Progenitor cell of endocrine pancreas (in vitro differentiated cells): Measurements from ENCODE around the gene DCAF17. TPM values are rescaled to one million over a fixed set of nuclear protein-coding genes. Genes with fewer than 3 reads are reported as not detected.
"Not testable (repeated sequence)": the region's sequence is repeated elsewhere in the genome, so short reads cannot be mapped to it uniquely, and the experiment has no call there.

Experiments used
- DNase-seq: peaks from one replicate; pipeline ENCODE4 v3.0.0; 2021; ENCODE audit warnings: low spot score; ENCODE audit not compliant: unreplicated experiment
- H3K27ac Mint-ChIP-seq: 2 replicates; pipeline ENCODE4 v1.8.0; 2021; ENCODE audit warnings: mild to moderate bottlenecking, moderate library complexity, mixed read lengths
- H3K27me3 Mint-ChIP-seq: 2 replicates; pipeline ENCODE4 v1.8.0; 2021; ENCODE audit warnings: mixed read lengths
- H3K36me3 Mint-ChIP-seq: 2 replicates; pipeline ENCODE4 v1.8.0; 2022; ENCODE audit warnings: mixed read lengths; ENCODE audit not compliant: insufficient read depth
- H3K4me1 Mint-ChIP-seq: 2 replicates; pipeline ENCODE4 v1.8.0; 2021; ENCODE audit warnings: low read depth, mixed read lengths
- H3K4me3 Mint-ChIP-seq: 2 replicates; pipeline ENCODE4 v1.8.0; 2021; ENCODE audit warnings: low read depth, mild to moderate bottlenecking, moderate library complexity, mixed read lengths
- H3K9me3 Mint-ChIP-seq: 2 replicates; pipeline ENCODE4 v1.8.0; 2021; ENCODE audit warnings: low read depth, mixed read lengths
- CTCF ChIP-seq: fragments of 200-600 bp; sonication (generic); IDR thresholded peaks from one replicate; pipeline ENCODE4 v1.5.0; 2021; ENCODE audit warnings: antibody characterized with exemption, mild to moderate bottlenecking; ENCODE audit not compliant: unreplicated experiment
- total RNA-seq: library from RNA; stranded (reverse); gene quantifications from 2 replicates; pipeline ENCODE4 v1.2.1, GENCODE V29; 2021

The DCAF17 gene
- total RNA-seq, 1 donor from 2014 or later: 25.8 TPM

GRCh38 chr2:171487201-171487600 is 53.2 kb downstream of the DCAF17 start:
- Mint-ChIP-seq H3K4me1 (no peaks in the 10 kb centered on the region), H3K4me3 (no peak overlapping the region), H3K36me3 (peaks cover 3% of the 10 kb centered on the region), H3K27ac (no peak overlapping the region), H3K27me3 (no peaks in the 10 kb centered on the region), H3K9me3 (no peaks in the 10 kb centered on the region)
- no peak for DNase-seq
- no peak for TF ChIP-seq CTCF

GRCh38 chr2:171487803-171488259 is 53.8 kb downstream of the DCAF17 start:
- H3K4me1 Mint-ChIP-seq: no peaks in the 10 kb centered on the region
- no peak for DNase-seq
- H3K36me3 Mint-ChIP-seq: peaks cover 3% of the 10 kb centered on the region
- H3K27ac Mint-ChIP-seq: no peak overlapping the region
- H3K27me3 Mint-ChIP-seq: no peaks in the 10 kb centered on the region
- TF ChIP-seq CTCF: no peak
- no peak overlapping the region for H3K4me3 Mint-ChIP-seq
- H3K9me3 Mint-ChIP-seq: no peaks in the 10 kb centered on the region

- no peak overlapping the region for H3K27ac Mint-ChIP-seq
- H3K27me3 Mint-ChIP-seq: no peaks in the 10 kb centered on the region
- H3K9me3 Mint-ChIP-seq: no peaks in the 10 kb centered on the region
- no peak for TF ChIP-seq CTCF
- H3K4me3 Mint-ChIP-seq: no peak overlapping the region
- DNase-seq: no peak
- peaks cover 3% of the 10 kb centered on the region for H3K36me3 Mint-ChIP-seq
- no peaks in the 10 kb centered on the region for H3K4me1 Mint-ChIP-seq
Measured at GRCh38 chr2:171490577-171490976, 56.6 kb downstream of the DCAF17 start.

GRCh38 chr2:171491292-171491691 is 57.3 kb downstream of the DCAF17 start:
- no peak overlapping the region for H3K27ac Mint-ChIP-seq
- TF ChIP-seq CTCF: no peak
- peaks cover under 1% of the 10 kb centered on the region for H3K9me3 Mint-ChIP-seq
- H3K36me3 Mint-ChIP-seq: peaks cover 3% of the 10 kb centered on the region
- H3K4me1 Mint-ChIP-seq: no peaks in the 10 kb centered on the region
- DNase-seq: no peak
- no peaks in the 10 kb centered on the region for H3K27me3 Mint-ChIP-seq
- no peak overlapping the region for H3K4me3 Mint-ChIP-seq

- Mint-ChIP-seq H3K27me3 (no peaks in the 10 kb centered on the region), H3K4me3 (no peak overlapping the region), H3K36me3 (no peaks in the 10 kb centered on the region), H3K4me1 (no peaks in the 10 kb centered on the region), H3K9me3 (peaks cover 3% of the 10 kb centered on the region), H3K27ac (no peak overlapping the region)
- TF ChIP-seq CTCF: no peak
- no peak for DNase-seq
Measured at GRCh38 chr2:171492664-171493063, 58.6 kb downstream of the DCAF17 start.

GRCh38 chr2:171497664-171498063 is 63.6 kb downstream of the DCAF17 start:
- H3K4me3 Mint-ChIP-seq, H3K4me1 Mint-ChIP-seq, H3K27me3 Mint-ChIP-seq, H3K36me3 Mint-ChIP-seq, H3K9me3 Mint-ChIP-seq, H3K27ac Mint-ChIP-seq, DNase-seq: not testable (repeated sequence)
